ENCODE measurements around the gene FAT1.

GRCh38 chr4:186659935-186660334, 63.7 kb downstream of the FAT1 start:
- TF ChIP-seq TARDBP (IDR thresholded peaks at IDR 0.05) = no peak
- no peak for TF ChIP-seq ARNT (IDR thresholded peaks at IDR 0.05)
- no peak for TF ChIP-seq FOXK2 (IDR thresholded peaks at IDR 0.05)
- TF ChIP-seq FOXM1 (IDR thresholded peaks at IDR 0.05; ENCODE audit: borderline replicate concordance) = no peak
- no peak for TF ChIP-seq NFRKB (IDR thresholded peaks at IDR 0.05)
- no peak for TF ChIP-seq BHLHE40 (IDR thresholded peaks at IDR 0.05; ENCODE audit: borderline replicate concordance)
- no peak for TF ChIP-seq SP1 (IDR thresholded peaks at IDR 0.05)
- no peak for TF ChIP-seq FOXA1 (IDR thresholded peaks at IDR 0.05)
- no peak for TF ChIP-seq HDGF (IDR thresholded peaks at IDR 0.05; ENCODE audit: borderline replicate concordance)
- TF ChIP-seq SUZ12 (IDR thresholded peaks at IDR 0.05) = no peak
- no peak for TF ChIP-seq ELF4 (IDR thresholded peaks at IDR 0.05)
